ENCODE measurements around the gene SLC22A9. TPM values are rescaled to one million over a fixed set of nuclear protein-coding genes. Genes with fewer than 3 reads are reported as not detected.
"Not testable (repeated sequence)": the region's sequence is repeated elsewhere in the genome, so short reads cannot be mapped to it uniquely, and the experiment has no call there.

The SLC22A9 gene
- total RNA-seq, 4 donors from 2014 or later, result not detected

DNA sequence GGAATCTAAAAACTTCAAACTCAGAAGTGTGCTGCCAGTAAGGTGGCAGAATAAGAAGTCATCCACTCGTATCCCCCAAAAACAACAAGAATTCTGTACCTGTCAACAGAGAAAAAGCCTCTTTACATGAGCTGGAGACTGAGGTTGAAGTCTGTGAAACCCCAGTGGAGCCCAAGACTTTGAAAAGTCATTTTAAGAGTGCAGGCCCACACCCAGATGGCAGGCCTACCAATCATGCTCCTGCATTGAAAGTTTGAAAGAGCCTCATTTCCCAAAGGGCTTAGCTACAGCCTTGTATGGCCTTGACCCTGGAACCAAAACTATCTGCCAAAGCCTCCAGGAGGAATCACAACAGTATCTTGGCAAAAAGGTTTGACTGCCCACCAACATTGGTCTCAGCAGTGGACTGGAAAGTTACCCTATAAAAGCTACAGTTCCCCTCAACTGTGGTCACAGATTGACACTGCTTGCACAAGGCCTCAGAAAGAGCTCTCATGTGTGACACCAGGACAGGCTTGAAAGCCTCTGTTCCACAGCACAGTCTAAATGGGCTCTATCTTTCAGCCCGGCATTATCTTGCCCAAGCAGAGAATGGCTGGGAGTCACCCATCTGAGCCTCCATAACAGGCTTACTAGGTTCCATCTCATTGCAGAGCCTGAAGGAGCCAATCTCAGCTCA lies 47.7 kb downstream of the SLC22A9 start:
- DNase-seq (ENCODE audit: low spot score in 2 of 2), result no peak
- Histone ChIP-seq H3K27ac (no peak overlapping the region), H3K4me1 (no peaks in the 10 kb centered on the region), H3K4me3 (no peak overlapping the region), H3K27me3 (no peaks in the 10 kb centered on the region), H3K36me3 (no peaks in the 10 kb centered on the region), H3K9me3 (no peaks in the 10 kb centered on the region)
- 48 to 52% methylated on average over 2 of the region's 2 CpGs for WGBS, 2 donors
- TF ChIP-seq, protein P1, sequence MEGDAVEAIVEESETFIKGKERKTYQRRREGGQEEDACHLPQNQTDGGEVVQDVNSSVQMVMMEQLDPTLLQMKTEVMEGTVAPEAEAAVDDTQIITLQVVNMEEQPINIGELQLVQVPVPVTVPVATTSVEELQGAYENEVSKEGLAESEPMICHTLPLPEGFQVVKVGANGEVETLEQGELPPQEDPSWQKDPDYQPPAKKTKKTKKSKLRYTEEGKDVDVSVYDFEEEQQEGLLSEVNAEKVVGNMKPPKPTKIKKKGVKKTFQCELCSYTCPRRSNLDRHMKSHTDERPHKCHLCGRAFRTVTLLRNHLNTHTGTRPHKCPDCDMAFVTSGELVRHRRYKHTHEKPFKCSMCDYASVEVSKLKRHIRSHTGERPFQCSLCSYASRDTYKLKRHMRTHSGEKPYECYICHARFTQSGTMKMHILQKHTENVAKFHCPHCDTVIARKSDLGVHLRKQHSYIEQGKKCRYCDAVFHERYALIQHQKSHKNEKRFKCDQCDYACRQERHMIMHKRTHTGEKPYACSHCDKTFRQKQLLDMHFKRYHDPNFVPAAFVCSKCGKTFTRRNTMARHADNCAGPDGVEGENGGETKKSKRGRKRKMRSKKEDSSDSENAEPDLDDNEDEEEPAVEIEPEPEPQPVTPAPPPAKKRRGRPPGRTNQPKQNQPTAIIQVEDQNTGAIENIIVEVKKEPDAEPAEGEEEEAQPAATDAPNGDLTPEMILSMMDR (IDR thresholded peaks at IDR 0.05), result no peak
- no peak for TF ChIP-seq EP300 (IDR thresholded peaks at IDR 0.05)
- TF ChIP-seq POLR2A (IDR thresholded peaks at IDR 0.05), result no peak

DNA sequence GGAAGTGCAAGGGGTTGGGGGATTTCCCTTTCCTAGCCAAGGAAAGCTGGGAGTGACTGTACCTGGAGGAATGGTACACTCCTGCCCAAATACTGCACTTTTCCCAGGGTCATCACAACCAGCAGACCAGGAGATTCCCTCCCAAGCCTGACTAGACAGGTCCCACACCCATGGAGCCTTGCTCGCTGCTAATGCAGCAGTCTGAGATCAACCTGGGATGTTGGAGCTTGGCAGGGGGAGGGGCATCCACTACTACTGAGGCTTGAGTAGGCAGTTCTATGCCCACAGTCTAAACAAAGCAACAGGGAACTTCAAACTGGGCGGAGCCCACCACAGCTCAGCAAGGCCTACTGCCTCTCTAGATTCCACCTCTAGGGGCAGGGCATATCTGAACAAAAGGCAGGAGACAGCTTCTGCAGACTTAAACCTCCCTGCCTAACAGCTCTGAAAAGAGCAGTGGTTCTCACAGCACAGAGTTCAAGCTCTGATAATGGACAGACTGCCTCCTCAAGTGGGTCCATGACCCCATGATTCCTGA lies 58.5 kb downstream of the SLC22A9 start:
- Histone ChIP-seq H3K27me3 (no peaks in the 10 kb centered on the region), H3K36me3 (no peaks in the 10 kb centered on the region), H3K4me1 (no peaks in the 10 kb centered on the region), H3K9me3 (no peaks in the 10 kb centered on the region), H3K27ac (no peak overlapping the region), H3K4me3 (no peak overlapping the region)
- TF ChIP-seq, protein P1 (IDR thresholded peaks at IDR 0.05), result no peak
- no peak for TF ChIP-seq POLR2A (IDR thresholded peaks at IDR 0.05)
- TF ChIP-seq EP300 (IDR thresholded peaks at IDR 0.05), result no peak
- no peak for DNase-seq (ENCODE audit: low spot score in 2 of 2)
- 70% methylated on average over 1 of the region's 2 CpGs; no CpG with 5 or more reads in 1 of the 2 donors for WGBS, 2 donors

DNA sequence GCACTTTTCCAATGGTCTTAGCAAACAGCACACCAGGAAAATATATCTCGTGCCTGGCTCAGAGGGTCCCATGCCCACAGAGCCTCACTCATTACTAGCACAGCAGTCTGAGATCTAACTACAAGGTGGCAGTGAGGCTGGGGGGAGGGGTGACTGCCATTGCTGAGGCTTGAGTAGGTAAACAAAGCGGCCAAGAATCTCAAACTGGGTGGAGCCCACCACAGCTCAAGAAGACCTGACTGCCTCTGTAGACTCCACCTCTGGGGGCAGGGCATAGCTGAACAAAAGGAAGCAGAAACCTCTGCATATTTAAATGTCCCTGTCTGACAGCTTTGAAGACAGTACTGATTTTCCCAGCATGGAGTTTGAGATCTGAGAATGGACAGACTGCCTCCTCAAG lies 61.1 kb downstream of the SLC22A9 start:
- not testable (repeated sequence) for H3K9me3 ChIP-seq; H3K36me3 ChIP-seq; H3K27ac ChIP-seq; H3K4me3 ChIP-seq; H3K4me1 ChIP-seq; H3K27me3 ChIP-seq; DNase-seq (ENCODE audit: low spot score in 2 of 2)
- WGBS, 2 donors, result 70 to 86% methylated on average over 1 to 2 of the region's 2 CpGs

DNA sequence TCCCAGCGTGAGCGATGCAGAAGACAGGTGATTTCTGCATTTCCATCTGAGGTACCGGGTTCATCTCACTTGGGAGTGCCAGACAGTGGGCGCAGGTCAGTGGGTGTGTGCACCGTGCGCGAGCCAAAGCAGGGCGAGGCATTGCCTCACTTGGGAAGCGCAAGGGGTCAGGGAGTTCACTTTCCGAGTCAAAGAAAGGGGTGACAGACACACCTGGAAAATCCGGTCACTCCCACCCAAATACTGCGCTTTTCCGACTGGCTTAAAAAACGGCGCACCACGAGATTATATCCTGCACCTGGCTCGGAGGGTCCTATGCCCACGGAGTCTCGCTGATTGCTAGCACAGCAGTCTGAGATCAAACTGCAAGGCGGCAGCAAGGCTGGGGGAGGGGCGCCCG lies 65.8 kb downstream of the SLC22A9 start:
- H3K4me3 ChIP-seq; H3K4me1 ChIP-seq; H3K36me3 ChIP-seq; H3K27me3 ChIP-seq; H3K9me3 ChIP-seq; H3K27ac ChIP-seq; DNase-seq (ENCODE audit: low spot score in 2 of 2): not testable (repeated sequence)
- WGBS, 2 donors, result 76 to 83% methylated on average over 20 to 22 of the region's 22 CpGs

DNA sequence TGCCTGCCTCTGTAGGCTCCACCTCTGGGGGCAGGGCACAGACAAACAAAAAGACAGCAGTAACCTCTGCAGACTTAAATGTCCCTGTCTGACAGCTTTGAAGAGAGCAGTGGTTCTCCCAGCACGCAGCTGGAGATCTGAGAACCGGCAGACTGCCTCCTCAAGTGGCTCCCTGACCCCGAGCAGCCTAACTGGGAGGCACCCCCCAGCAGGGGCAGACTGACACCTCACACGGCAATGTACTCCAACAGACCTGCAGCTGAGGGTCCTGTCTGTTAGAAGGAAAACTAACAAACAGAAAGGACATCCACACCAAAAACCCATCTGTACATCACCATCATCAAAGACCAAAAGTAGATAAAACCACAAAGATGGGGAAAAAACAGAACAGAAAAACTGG lies 66.2 kb downstream of the SLC22A9 start:
- H3K4me3 ChIP-seq; H3K4me1 ChIP-seq; H3K9me3 ChIP-seq; H3K27me3 ChIP-seq; DNase-seq (ENCODE audit: low spot score in 2 of 2); H3K36me3 ChIP-seq; H3K27ac ChIP-seq: not testable (repeated sequence)
- 17 to 27% methylated on average over 2 to 4 of the region's 4 CpGs for WGBS, 2 donors

DNA sequence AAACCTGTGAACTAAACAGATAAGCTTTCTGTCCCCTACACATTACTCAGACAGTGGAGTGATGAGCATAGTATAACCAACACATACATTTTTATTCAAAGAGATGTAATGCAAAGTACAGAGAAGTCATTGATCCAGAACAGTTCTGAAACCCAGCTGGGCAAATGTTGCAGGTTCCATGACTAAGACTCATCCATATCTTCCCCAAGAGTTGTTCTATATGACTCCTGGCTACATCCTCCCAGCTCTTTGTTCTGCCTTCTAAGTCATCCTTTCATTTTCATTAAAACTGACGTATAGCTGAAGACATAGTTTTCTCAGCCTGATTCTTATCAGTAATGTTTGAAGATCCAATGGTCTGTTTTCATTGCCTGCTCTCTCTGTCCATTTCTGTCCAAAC lies 74.1 kb downstream of the SLC22A9 start:
- TF ChIP-seq POLR2A (IDR thresholded peaks at IDR 0.05) (no peak), EP300 (IDR thresholded peaks at IDR 0.05) (no peak)
- TF ChIP-seq, protein P1 (IDR thresholded peaks at IDR 0.05), result no peak
- Histone ChIP-seq H3K27ac (no peak overlapping the region), H3K9me3 (peaks cover 0 to 5% (median 0%) of the 10 kb centered on the region in 4 donors), H3K36me3 (no peaks in the 10 kb centered on the region), H3K4me3 (no peak overlapping the region), H3K27me3 (no peaks in the 10 kb centered on the region), H3K4me1 (no peaks in the 10 kb centered on the region)
- DNase-seq (ENCODE audit: low spot score in 2 of 2), result no peak
- 76 to 79% methylated on average over 1 of the region's 1 CpG for WGBS, 2 donors
